C4-2B (cell line): ENCODE measurements around the gene PEA15.

ENCODE experiments used
- H3K27ac ChIP-seq: fragments of 450-650 bp; 2 replicates; pipeline ENCODE4 v1.5.1; 2017
- CTCF ChIP-seq: fragments of 450-650 bp; conservative IDR thresholded peaks from 2 replicates; pipeline ENCODE4 v1.5.1; 2017; ENCODE audit warnings: mild to moderate bottlenecking
- ZFX ChIP-seq: fragments of 450-650 bp; IDR thresholded peaks from 2 replicates; pipeline ENCODE4 v1.6.1; 2017

Gene PEA15

GRCh38 chr1:160220301-160220700 is 15.1 kb downstream of the PEA15 start:
- no peak for TF ChIP-seq CTCF
- no peak for TF ChIP-seq ZFX
- H3K27ac ChIP-seq, result no peak overlapping the region

- TF ChIP-seq ZFX (no peak), CTCF (no peak)
- H3K27ac ChIP-seq, result no peak overlapping the region
These were observed 15.9 kb downstream of the PEA15 start for GRCh38 chr1:160221089-160221488.

- TF ChIP-seq CTCF, result no peak
- TF ChIP-seq ZFX, result no peak
- no peak overlapping the region for H3K27ac ChIP-seq
These were observed 17.4 kb downstream of the PEA15 start for GRCh38 chr1:160222546-160222945.

- no peak for TF ChIP-seq CTCF
- no peak for TF ChIP-seq ZFX
- no peak overlapping the region for H3K27ac ChIP-seq
These were observed 19.4 kb downstream of the PEA15 start for GRCh38 chr1:160224606-160225005.

- no peak for TF ChIP-seq CTCF
- TF ChIP-seq ZFX, result no peak
- H3K27ac ChIP-seq, result no peak overlapping the region
These were observed 20.2 kb downstream of the PEA15 start for GRCh38 chr1:160225345-160225744.

- TF ChIP-seq ZFX (no peak), CTCF (no peak)
These were observed 21.4 kb downstream of the PEA15 start for GRCh38 chr1:160226623-160227022.

GRCh38 chr1:160227034-160227433 is 21.9 kb downstream of the PEA15 start:
- TF ChIP-seq CTCF, result no peak
- no peak for TF ChIP-seq ZFX
- no peak overlapping the region for H3K27ac ChIP-seq

More at GRCh38 chr1:160226623-160227022, 21.4 kb downstream of the PEA15 start:
- no peak overlapping the region for H3K27ac ChIP-seq
